Activated naive CD4-positive, alpha-beta T cell treated with anti-CD3 and anti-CD28 coated beads, Interleukin-2, amount 50 U/mL, for 24 hours (primary cell): ENCODE measurements around the gene RIOK2.
"Not testable (repeated sequence)": the region's sequence is repeated elsewhere in the genome, so short reads cannot be mapped to it uniquely, and the experiment has no call there.

ENCODE experiments used
- H3K27ac Mint-ChIP-seq: one replicate; pipeline ENCODE4 v1.8.0; 2021; ENCODE audit warnings: mild to moderate bottlenecking, mixed read lengths
- H3K27me3 Mint-ChIP-seq: one replicate; pipeline ENCODE4 v1.8.0; 2021; ENCODE audit warnings: mixed read lengths
- H3K36me3 Mint-ChIP-seq: one replicate; pipeline ENCODE4 v1.8.0; 2021; ENCODE audit warnings: mixed read lengths
- H3K4me1 Mint-ChIP-seq: one replicate; pipeline ENCODE4 v1.8.0; 2021; ENCODE audit warnings: mixed read lengths
- H3K4me3 Mint-ChIP-seq: one replicate; pipeline ENCODE4 v1.8.0; 2021; ENCODE audit warnings: mild to moderate bottlenecking, mixed read lengths
- H3K9me3 Mint-ChIP-seq: one replicate; pipeline ENCODE4 v1.8.0; 2021; ENCODE audit warnings: mixed read lengths

The RIOK2 gene

DNA sequence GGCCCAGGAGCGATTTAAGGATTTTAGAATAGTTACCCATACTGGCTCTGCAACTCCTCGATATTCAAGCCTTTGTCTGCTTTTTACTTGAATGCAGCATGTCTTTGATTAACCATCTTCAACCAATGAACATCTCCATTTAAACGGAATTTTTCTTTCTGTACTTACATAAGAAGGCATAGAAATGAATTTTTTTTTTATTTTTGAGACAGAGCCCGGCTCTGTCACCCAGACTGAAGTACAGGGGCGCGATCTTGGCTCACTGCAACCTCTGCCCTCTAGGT lies 825 bp upstream of the RIOK2 start:
- no peaks in the 10 kb centered on the region for H3K27me3 Mint-ChIP-seq
- peaks cover 3% of the 10 kb centered on the region for H3K9me3 Mint-ChIP-seq
- H3K4me1 Mint-ChIP-seq = peaks cover 40% of the 10 kb centered on the region
- peaks cover 15% of the 10 kb centered on the region for H3K36me3 Mint-ChIP-seq
- H3K4me3 Mint-ChIP-seq = peak overlapping the region; percentile 92
- peak overlapping the region; percentile 100 for H3K27ac Mint-ChIP-seq

DNA sequence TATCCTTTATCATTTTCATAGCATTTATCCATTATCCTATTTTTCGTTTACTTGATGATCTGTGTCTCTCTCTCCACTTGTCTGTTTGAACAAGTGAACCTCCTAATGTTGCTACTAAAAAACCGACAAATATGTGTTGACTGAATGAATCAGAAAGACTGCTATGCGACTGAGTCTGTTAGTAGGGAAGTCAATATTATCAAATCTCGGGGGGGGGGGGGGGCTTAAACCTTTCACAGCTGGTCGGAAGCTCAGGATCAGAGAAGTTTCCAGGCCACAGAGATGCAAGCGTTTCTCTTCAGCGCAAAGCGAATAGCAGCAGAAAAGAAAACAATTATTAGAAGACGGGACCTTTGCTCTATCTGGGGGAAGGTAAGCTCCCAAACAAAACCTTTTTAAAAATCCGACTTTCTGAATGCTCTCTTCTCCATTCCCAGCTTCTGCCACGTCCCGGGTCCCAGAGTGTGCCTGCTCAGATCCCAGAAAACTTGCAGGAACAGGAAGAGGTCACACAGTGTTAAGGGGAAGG lies 412 bp downstream of the RIOK2 start:
- peaks cover 21% of the 10 kb centered on the region for H3K36me3 Mint-ChIP-seq

DNA sequence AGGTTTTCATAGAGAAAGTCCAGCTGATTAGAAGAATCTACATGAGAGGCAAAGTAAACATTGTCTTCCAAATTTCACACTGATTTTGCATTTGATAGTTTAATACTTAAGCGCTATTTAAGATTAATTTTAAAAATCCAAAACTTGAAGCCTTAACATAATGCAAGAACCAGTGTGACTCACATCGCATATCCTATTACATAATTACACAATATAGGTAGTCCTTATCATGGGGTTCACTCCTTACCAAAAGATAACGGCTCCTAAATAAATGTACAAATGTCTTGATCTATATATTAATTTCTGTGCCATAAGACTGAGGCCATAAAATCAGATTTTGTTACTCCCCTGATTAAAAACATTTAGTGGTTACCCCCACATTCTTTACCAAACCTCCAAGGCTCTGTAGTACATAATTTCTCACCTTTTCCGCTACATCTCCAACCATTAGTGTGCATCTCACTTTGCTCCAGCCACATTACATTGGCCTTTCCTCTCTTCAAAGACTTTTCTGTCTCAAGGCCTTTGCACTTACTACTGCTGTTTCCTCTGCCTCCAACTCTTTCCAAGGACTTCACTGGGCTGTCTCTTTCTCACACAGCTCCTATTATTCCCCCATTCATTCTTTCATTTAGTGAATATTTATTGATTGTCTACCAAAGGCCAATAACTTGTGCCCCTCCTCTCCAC lies 1.0 kb downstream of the RIOK2 start:
- Mint-ChIP-seq H3K27me3 (no peaks in the 10 kb centered on the region), H3K4me3 (peak overlapping the region; percentile 92), H3K27ac (peak overlapping the region; percentile 100), H3K9me3 (peaks cover 3% of the 10 kb centered on the region), H3K4me1 (peaks cover 51% of the 10 kb centered on the region), H3K36me3 (peaks cover 21% of the 10 kb centered on the region)

More for the DNA sequence above, 412 bp downstream of the RIOK2 start:
- Mint-ChIP-seq H3K9me3 (peaks cover 3% of the 10 kb centered on the region), H3K27ac (peak overlapping the region; percentile 100), H3K27me3 (no peaks in the 10 kb centered on the region), H3K4me3 (peak overlapping the region; percentile 92), H3K4me1 (peaks cover 50% of the 10 kb centered on the region)

DNA sequence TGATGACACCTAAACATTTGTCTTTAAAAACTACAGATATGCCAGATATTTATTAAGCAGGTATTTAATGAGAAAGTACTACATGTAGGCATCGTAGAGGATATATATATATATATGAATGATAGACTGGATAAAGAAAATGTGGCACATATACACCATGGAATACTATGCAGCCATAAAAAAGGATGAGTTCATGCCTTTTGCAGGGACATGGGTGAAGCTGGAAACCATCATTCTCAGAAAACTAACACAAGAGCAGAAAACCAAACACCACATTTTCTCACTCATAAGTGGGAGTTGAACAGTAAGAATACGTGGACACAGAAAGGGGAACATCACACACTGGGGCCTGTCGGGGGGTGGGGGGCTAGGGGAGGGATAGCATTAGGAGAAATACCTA lies 3.6 kb downstream of the RIOK2 start:
- peaks cover 26% of the 10 kb centered on the region for H3K36me3 Mint-ChIP-seq

DNA sequence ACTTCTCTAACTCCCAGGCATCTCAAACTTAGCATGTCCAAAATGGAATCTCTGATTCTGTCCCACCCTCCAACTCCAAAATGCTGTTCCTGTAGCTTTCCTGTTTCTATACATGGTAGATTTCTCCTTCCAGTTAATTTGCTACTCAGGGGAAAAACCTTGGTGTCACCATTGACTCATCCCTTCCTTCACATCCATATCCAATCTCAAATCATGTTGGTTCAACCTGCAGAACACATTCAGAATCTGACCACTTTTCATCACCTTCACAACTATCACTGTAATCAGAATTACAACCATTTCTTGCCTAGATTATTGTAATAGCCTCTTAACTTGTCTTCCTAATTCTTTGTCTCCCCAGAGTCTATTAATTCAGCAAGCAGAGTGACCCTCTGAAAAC lies 10.8 kb downstream of the RIOK2 start:
- peaks cover 47% of the 10 kb centered on the region for H3K4me1 Mint-ChIP-seq
- H3K36me3 Mint-ChIP-seq = peaks cover 19% of the 10 kb centered on the region
- H3K4me3 Mint-ChIP-seq = no peak overlapping the region
- no peaks in the 10 kb centered on the region for H3K27me3 Mint-ChIP-seq
- H3K27ac Mint-ChIP-seq = peak overlapping the region; percentile 66
- no peaks in the 10 kb centered on the region for H3K9me3 Mint-ChIP-seq

More for the DNA sequence above, 3.6 kb downstream of the RIOK2 start:
- peaks cover 57% of the 10 kb centered on the region for H3K4me1 Mint-ChIP-seq
- not testable (repeated sequence) for H3K9me3 Mint-ChIP-seq, H3K27me3 Mint-ChIP-seq, H3K27ac Mint-ChIP-seq, H3K4me3 Mint-ChIP-seq

DNA sequence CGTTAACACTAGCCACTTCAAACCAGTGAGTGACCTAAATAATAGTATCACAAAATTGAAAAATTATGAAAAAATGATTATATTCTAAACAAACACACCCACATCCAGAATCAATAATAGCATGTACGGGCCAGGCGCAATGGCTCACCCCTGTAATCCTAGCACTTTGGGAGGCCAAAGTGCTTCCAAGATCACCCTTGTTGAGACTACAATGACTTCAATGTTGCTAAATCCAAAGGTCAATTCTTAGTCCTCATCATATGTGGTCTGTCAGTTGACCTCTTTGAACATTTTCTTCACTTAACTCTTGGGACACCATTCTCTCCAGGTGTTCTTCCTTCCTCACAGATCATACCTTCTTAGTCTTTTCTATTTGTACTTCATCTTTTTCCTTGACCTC lies 11.3 kb downstream of the RIOK2 start:
- Mint-ChIP-seq H3K27me3 (no peaks in the 10 kb centered on the region), H3K36me3 (peaks cover 19% of the 10 kb centered on the region), H3K27ac (peak overlapping the region; percentile 66), H3K9me3 (no peaks in the 10 kb centered on the region), H3K4me3 (no peak overlapping the region), H3K4me1 (peaks cover 45% of the 10 kb centered on the region)

DNA sequence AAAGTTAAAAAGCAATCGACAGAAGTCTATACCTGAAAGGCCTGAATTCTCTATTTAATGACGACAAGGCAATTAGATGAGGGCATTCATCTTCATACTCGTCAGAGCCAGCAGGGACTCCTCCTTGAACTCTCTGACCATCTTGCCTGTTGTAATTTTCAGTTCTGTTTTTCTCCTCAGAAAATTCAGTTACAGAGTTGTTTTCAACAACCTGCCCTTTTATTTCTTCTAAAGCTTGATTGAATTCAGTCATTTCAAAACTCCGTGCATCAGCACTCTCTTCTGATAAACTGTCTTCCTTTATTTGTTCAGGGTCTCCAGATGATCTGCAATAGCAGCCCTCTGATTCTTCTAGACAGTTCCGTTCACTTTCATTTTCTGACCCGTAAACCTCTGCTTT lies 15.6 kb downstream of the RIOK2 start:
- Mint-ChIP-seq H3K27ac (peak overlapping the region; percentile 86), H3K9me3 (no peaks in the 10 kb centered on the region), H3K4me1 (peaks cover 44% of the 10 kb centered on the region), H3K36me3 (peaks cover 17% of the 10 kb centered on the region), H3K27me3 (no peaks in the 10 kb centered on the region), H3K4me3 (peak overlapping the region; percentile 16)

DNA sequence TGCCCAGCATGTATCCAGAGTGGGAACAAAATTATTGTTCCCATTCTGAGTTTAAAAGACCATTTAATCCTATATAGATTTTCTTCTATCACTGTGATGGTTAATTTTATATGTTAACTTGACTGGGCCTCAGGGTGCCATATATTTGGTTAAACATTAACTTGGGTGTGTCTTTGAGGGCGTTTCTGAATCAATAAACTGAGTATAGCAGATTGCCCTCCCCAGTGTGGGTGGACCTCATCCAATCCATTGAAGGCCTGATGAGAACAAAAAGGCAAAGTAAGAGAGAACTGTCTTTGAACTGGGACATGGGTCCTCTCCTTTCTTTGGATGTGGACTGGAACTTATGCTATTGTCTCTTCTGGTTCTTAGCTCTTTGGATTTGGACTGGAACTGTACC lies 17.3 kb downstream of the RIOK2 start:
- Mint-ChIP-seq H3K9me3 (no peaks in the 10 kb centered on the region), H3K4me3 (no peak overlapping the region), H3K27ac (peak overlapping the region; percentile 66), H3K4me1 (peaks cover 35% of the 10 kb centered on the region), H3K36me3 (peaks cover 8% of the 10 kb centered on the region), H3K27me3 (no peaks in the 10 kb centered on the region)

DNA sequence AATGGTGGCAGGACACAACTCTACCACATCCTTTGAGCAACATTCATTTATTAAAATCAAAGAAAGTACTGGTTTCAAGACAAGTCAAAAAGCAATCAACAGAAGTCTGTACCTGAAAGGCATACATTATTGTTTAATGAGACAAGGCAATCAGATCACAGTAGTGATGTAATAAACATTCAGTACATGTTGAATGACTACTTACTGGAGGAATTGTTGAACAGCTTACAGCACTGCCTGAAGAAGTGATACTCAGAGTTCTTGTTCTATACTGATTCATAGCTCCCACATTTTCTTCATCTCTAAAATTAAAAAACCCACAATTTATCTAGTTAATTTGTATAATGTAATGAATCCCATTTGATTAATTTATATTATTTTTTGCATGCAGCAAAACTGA lies 18.2 kb downstream of the RIOK2 start:
- Mint-ChIP-seq H3K27ac (peak overlapping the region; percentile 46), H3K4me3 (no peak overlapping the region), H3K27me3 (no peaks in the 10 kb centered on the region), H3K36me3 (peaks cover 10% of the 10 kb centered on the region), H3K4me1 (peaks cover 35% of the 10 kb centered on the region), H3K9me3 (no peaks in the 10 kb centered on the region)

DNA sequence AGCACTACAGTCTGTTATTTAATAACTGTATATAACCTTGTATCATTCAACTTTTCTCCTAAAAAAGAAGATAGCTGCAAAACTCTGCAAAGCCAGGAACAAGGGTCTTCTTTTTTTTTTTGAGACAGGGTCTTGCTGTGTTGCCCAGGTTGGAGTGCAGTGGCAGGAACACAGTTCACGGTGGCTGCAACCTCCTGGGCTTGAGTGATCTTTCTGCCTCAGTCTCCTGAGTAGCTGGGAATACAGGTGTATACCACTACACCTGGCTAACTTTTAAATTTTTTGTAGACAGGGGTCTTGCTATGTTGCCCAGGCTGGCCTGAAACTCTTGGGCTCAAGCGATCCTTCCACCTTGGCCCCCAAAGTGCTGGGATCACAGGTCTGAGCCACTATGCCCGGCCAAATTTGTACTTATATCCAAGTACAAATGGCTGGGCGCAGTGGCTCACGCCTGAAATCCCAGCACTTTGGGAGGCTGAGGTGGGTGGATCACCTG lies 19.2 kb downstream of the RIOK2 start:
- Mint-ChIP-seq H3K36me3 (peaks cover 12% of the 10 kb centered on the region), H3K27me3 (no peaks in the 10 kb centered on the region), H3K4me1 (peaks cover 34% of the 10 kb centered on the region), H3K9me3 (no peaks in the 10 kb centered on the region), H3K4me3 (no peak overlapping the region), H3K27ac (no peak overlapping the region)

DNA sequence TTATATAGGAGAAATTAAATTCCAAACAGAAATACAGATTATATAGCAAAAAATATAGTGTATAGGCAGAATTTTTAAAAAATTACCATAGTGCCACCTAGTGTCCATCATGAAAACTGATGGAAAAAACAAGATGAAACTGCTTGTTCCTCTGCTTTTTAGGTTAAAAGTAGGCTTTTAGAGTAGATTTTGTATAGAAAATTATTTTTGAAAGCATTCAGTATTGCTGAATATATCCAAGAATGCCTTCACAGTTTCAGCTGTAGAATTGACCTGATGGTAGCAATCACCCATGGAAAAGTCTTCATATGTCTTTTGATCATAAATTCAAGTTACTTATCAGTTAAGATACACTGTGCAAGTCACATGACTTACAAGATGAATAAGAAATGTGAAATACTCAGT lies 19.7 kb downstream of the RIOK2 start:
- Mint-ChIP-seq H3K9me3 (no peaks in the 10 kb centered on the region), H3K27ac (no peak overlapping the region), H3K4me3 (no peak overlapping the region), H3K36me3 (peaks cover 13% of the 10 kb centered on the region), H3K4me1 (peaks cover 29% of the 10 kb centered on the region), H3K27me3 (no peaks in the 10 kb centered on the region)

DNA sequence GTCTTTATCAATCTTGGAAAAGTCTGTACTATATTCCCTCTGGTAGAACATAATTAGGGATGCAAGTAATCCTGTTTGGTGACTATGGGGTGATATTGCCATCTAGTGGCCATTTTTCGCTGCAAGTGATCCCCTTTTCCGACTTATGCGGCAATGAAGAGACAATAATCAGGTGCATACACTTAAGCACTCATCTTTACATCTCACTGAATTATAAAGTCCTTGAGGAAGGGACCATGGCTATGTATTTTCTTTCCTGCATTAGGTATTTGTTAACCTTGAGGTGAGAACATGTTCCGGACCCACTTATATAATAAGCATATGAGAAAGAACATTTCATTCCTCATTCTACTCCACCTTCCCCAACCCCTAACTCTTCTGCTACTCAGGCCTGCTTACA lies 21.0 kb downstream of the RIOK2 start:
- H3K27ac Mint-ChIP-seq = no peak overlapping the region
- peaks cover 13% of the 10 kb centered on the region for H3K9me3 Mint-ChIP-seq
- H3K27me3 Mint-ChIP-seq = no peaks in the 10 kb centered on the region
- peaks cover 20% of the 10 kb centered on the region for H3K36me3 Mint-ChIP-seq
- H3K4me1 Mint-ChIP-seq = peaks cover 20% of the 10 kb centered on the region
- H3K4me3 Mint-ChIP-seq = no peak overlapping the region

DNA sequence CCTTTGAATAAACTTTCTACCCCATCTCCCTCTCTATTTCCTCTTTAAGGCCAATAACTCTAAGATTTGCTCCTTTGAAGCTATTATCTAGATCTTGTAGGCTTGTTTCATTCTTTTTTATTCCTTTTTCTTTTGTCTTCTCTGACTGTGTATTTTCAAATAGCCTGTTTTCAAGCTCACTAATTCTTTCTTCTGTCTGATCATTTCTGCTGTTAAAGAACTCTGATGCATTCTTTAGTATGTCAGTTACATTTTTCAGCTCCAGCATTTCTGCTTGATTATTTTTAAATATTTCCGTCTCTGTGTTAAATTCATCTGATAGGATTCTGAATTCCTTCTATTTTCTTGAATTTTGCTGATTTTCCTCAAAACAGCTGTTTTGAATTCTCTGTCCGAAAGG lies 25.4 kb downstream of the RIOK2 start:
- Mint-ChIP-seq H3K4me1 (peaks cover 3% of the 10 kb centered on the region), H3K27ac (peak overlapping the region; percentile 53), H3K4me3 (no peak overlapping the region), H3K9me3 (peaks cover 18% of the 10 kb centered on the region), H3K36me3 (peaks cover 18% of the 10 kb centered on the region), H3K27me3 (no peaks in the 10 kb centered on the region)

DNA sequence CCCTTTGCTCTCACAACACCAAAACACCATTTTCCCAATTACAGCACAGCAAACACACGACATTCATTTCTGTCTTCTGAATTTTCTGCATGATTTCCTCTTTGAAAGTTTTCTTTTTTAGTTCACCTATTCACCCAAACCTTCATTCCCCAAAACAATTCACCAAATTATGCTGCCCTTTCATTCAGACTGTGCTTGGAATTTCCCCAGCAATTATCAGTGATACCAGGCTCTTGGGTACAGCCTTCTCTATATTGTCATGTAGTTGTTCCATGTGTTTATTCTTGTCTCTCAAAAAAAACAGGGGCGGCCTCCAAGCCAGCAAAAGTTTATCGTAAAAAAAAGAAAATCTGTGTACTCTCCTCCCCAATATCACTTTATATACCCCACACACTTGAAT lies 31.7 kb downstream of the RIOK2 start:
- no peak overlapping the region for H3K27ac Mint-ChIP-seq

DNA sequence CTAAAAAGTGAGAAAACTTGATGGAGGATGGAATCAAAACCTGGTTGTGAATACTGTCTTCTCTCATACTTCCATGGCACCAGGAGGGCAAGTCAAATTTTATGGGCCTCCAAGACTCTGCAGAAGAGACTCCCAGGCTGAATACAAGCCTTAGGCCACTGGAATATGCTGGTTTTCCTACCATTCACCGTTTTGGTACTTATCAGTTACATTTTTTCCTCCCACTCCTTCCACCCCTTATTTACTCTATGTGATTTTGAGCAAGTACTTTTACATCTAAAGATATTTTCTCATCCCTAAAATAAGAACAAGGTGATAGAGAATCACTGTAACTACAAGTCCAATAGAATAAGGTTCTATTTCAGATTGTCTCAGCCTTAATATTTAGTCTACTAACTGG lies 32.6 kb downstream of the RIOK2 start:
- no peaks in the 10 kb centered on the region for H3K36me3 Mint-ChIP-seq
- no peaks in the 10 kb centered on the region for H3K9me3 Mint-ChIP-seq
- H3K27ac Mint-ChIP-seq = no peak overlapping the region
- H3K4me1 Mint-ChIP-seq = no peaks in the 10 kb centered on the region
- H3K27me3 Mint-ChIP-seq = no peaks in the 10 kb centered on the region
- H3K4me3 Mint-ChIP-seq = no peak overlapping the region

More for the DNA sequence above, 31.7 kb downstream of the RIOK2 start:
- Mint-ChIP-seq H3K36me3 (peaks cover 3% of the 10 kb centered on the region), H3K27me3 (no peaks in the 10 kb centered on the region), H3K9me3 (no peaks in the 10 kb centered on the region), H3K4me3 (no peak overlapping the region), H3K4me1 (no peaks in the 10 kb centered on the region)

DNA sequence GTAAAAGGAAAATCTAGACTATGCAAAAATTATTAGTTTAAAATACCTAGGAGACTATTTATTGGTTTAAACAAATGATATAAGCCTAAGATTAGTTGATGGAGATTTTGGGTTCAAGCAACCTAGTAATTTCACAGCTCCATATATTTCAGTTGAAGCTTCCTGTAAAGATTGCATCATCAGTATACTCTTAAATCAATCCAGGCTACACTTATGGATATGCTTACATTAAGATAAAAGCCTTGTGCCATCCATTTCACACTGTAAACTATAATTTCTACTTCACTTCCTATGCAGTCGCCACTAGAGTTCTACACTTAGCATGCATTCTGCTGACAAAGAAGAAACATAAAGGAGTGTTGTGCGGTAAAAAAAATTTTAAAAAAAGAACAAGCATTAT lies 33.3 kb downstream of the RIOK2 start:
- H3K9me3 Mint-ChIP-seq = no peaks in the 10 kb centered on the region
- H3K27me3 Mint-ChIP-seq = no peaks in the 10 kb centered on the region
- H3K4me1 Mint-ChIP-seq = no peaks in the 10 kb centered on the region
- no peaks in the 10 kb centered on the region for H3K36me3 Mint-ChIP-seq
- H3K27ac Mint-ChIP-seq = no peak overlapping the region
- H3K4me3 Mint-ChIP-seq = no peak overlapping the region

DNA sequence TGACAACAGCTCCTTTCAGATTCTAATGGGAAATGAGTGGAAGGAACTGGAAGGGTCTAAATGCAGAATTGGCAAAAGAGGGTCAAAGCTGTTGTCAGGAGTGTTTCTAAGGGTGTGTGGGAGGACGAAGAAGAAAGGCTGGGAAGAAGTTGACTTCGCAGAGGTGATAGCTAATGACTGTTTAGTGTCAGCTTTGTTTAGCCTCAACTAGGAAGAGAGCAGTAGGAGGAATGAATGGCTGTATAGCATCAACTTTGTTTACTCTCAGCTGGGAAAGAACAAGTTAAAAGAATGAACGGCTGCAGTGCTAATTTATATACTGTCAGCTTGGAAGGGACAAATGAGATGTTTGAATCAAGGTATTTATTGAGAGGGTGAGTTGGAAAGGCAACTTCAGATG lies 34.8 kb downstream of the RIOK2 start:
- Mint-ChIP-seq H3K4me3 (no peak overlapping the region), H3K27me3 (no peaks in the 10 kb centered on the region), H3K9me3 (no peaks in the 10 kb centered on the region), H3K36me3 (no peaks in the 10 kb centered on the region), H3K27ac (no peak overlapping the region), H3K4me1 (no peaks in the 10 kb centered on the region)
